T-cell (primary cell): ENCODE measurements around the gene APOF. TPM values are rescaled to one million over a fixed set of nuclear protein-coding genes. Genes with fewer than 3 reads are reported as not detected.

Experiments used
- total RNA-seq, 35 experiments: library from RNA in 6 of 35; stranded (reverse) in 6 of 35; fragments of 120-200 nt in 1 of 35; gene quantifications; one replicate each; pipeline versions ENCODE4 v1.2.1 to v1.2.4 and lab custom pipeline; 2013 to 2026

APOF gene
- total RNA-seq, 5 donors from 2014 or later (not counting 1 experiment from before 2014, with no cell fraction given) = not detected

Other genes starting within 250 kb of the APOF start
- gene RPL41, start 246.2 kb downstream of the APOF start, total RNA-seq = 1,000 to 10,000 TPM; 4,612 to 5,648 (median 5,133) TPM
- gene ZC3H10, start 244.6 kb downstream of the APOF start, total RNA-seq = 10 to 100 TPM in 3 of 5 donors, 1 to 10 TPM in 2; 8.4 to 15.1 (median 11.4) TPM
- 100 to 1,000 TPM; 181 to 298 (median 276) TPM for gene ESYT1, start 234.6 kb downstream of the APOF start, total RNA-seq
- 10 to 100 TPM in 1 of 5 donors, 1 to 10 TPM in 4; 5.9 to 12.4 (median 7.7) TPM for gene MYL6B, start 210.3 kb downstream of the APOF start, total RNA-seq
- gene MYL6, start 204.5 kb downstream of the APOF start, total RNA-seq = 100 to 1,000 TPM; 506 to 663 (median 569) TPM
- 100 to 1,000 TPM; 135 to 160 (median 159) TPM for gene SMARCC2, start 173.4 kb downstream of the APOF start, total RNA-seq
- 10 to 100 TPM; 26.3 to 43.1 (median 39.4) TPM for gene RNF41, start 140.9 kb downstream of the APOF start, total RNA-seq
- gene NABP2, start 138.5 kb downstream of the APOF start, total RNA-seq = 10 to 100 TPM; 11.8 to 19.1 (median 14.0) TPM
- gene SLC39A5, start 132.8 kb downstream of the APOF start, total RNA-seq = 1 to 10 TPM in 1 of 5 donors, under 1 TPM in 2, not detected in 2; 0.57 to 1.4 (median 0.58) TPM
- 10 to 100 TPM; 35.8 to 51.0 (median 43.1) TPM for gene ANKRD52, start 104.5 kb downstream of the APOF start, total RNA-seq
- gene COQ10A, start 95.9 kb downstream of the APOF start, total RNA-seq = 10 to 100 TPM; 29.9 to 38.4 (median 31.9) TPM
- gene CS, start 62.5 kb downstream of the APOF start, total RNA-seq = 100 to 1,000 TPM; 135 to 166 (median 159) TPM
- gene CNPY2, start 46.9 kb downstream of the APOF start, total RNA-seq = 10 to 100 TPM; 52.9 to 92.8 (median 90.8) TPM
- gene PAN2, start 28.9 kb downstream of the APOF start, total RNA-seq = 100 to 1,000 TPM; 126 to 187 (median 164) TPM
- gene IL23A, start 24.0 kb downstream of the APOF start, total RNA-seq = 10 to 100 TPM; 16.3 to 29.9 (median 27.6) TPM
- 100 to 1,000 TPM; 117 to 187 (median 162) TPM for gene STAT2, start 2.8 kb downstream of the APOF start, total RNA-seq
- 1 to 10 TPM; 5.0 to 7.5 (median 6.4) TPM for gene TIMELESS, start 86.6 kb upstream of the APOF start, total RNA-seq
- gene MIP, start 91.8 kb upstream of the APOF start, total RNA-seq = not detected
- 1 to 10 TPM; 4.7 to 7.3 (median 5.5) TPM for gene SPRYD4, start 105.7 kb upstream of the APOF start, total RNA-seq
- gene GLS2, start 125.3 kb upstream of the APOF start, total RNA-seq = 10 to 100 TPM in 1 of 5 donors, 1 to 10 TPM in 4; 2.9 to 10.1 (median 6.9) TPM
- 1 to 10 TPM in 4 of 5 donors, under 1 TPM in 1; 0.99 to 8.3 (median 4.1) TPM for gene RBMS2, start 159.0 kb upstream of the APOF start, total RNA-seq